22Rv1 (cell line): ENCODE measurements around the gene SLC25A13.

Source experiments
- ZFX ChIP-seq: fragments of 450-650 bp; IDR thresholded peaks from 2 replicates; pipeline ENCODE4 v1.6.1; 2017; ENCODE audit warnings: antibody characterized with exemption, borderline replicate concordance
- TF ChIP-seq, protein P1 (sequence below): fragments of 450-650 bp; IDR thresholded peaks from 2 replicates; pipeline ENCODE4 v1.5.1; 2017; ENCODE audit warnings: mild to moderate bottlenecking

DNA sequence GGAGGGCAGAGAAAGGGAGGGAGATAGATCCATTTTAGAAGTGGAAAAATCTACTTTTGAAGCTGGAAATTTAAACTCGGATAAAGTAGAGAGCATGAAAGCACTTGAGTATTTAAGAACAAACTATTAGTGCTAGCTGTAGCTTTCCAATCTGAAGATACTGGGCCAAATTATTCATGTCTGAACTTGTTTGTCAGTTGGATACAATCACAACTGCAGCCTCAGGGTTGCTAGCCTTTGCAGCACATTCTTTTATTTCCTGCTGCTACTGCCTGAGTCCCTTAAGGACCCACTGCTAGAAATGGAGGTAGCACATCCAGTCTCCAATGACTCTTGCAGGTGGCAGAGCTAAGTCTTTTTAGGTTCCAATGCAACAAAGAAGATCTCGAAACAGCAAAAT lies 8.3 kb upstream of the SLC25A13 start:
- TF ChIP-seq, protein P1, sequence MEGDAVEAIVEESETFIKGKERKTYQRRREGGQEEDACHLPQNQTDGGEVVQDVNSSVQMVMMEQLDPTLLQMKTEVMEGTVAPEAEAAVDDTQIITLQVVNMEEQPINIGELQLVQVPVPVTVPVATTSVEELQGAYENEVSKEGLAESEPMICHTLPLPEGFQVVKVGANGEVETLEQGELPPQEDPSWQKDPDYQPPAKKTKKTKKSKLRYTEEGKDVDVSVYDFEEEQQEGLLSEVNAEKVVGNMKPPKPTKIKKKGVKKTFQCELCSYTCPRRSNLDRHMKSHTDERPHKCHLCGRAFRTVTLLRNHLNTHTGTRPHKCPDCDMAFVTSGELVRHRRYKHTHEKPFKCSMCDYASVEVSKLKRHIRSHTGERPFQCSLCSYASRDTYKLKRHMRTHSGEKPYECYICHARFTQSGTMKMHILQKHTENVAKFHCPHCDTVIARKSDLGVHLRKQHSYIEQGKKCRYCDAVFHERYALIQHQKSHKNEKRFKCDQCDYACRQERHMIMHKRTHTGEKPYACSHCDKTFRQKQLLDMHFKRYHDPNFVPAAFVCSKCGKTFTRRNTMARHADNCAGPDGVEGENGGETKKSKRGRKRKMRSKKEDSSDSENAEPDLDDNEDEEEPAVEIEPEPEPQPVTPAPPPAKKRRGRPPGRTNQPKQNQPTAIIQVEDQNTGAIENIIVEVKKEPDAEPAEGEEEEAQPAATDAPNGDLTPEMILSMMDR: no peak
- no peak for TF ChIP-seq ZFX
